Loucy (cell line): ENCODE data around the gene MICAL3.

Source experiments
- H2AFZ ChIP-seq: fragments of 200-600 bp; sonication (generic); 2 replicates; pipeline ENCODE4 v1.6.0; 2016; ENCODE audit warnings: antibody characterized with exemption, mild to moderate bottlenecking, low read length, moderate library complexity
- H3F3A ChIP-seq: fragments of 200-600 bp; 2 replicates; pipeline ENCODE4 v1.6.0; 2016; ENCODE audit warnings: antibody characterized with exemption, low read depth, mild to moderate bottlenecking
- H3K27me3 ChIP-seq: fragments of 200-600 bp; sonication (generic); 2 replicates; pipeline ENCODE4 v1.6.1; 2014; ENCODE audit warnings: low read length, mild to moderate bottlenecking; ENCODE audit not compliant: insufficient read depth, poor library complexity, severe bottlenecking
- H3K36me3 ChIP-seq: fragments of 200-600 bp; sonication (generic); 2 replicates; pipeline ENCODE4 v1.6.1; 2016; ENCODE audit warnings: low read length; ENCODE audit not compliant: insufficient read depth
- H3K4me1 ChIP-seq: fragments of 200-600 bp; sonication (generic); 2 replicates; pipeline ENCODE4 v1.5.1; 2014; ENCODE audit warnings: low read length, mild to moderate bottlenecking; ENCODE audit not compliant: insufficient read depth, poor library complexity, severe bottlenecking
- H3K4me2 ChIP-seq: fragments of 200-600 bp; sonication (generic); 2 replicates; pipeline ENCODE4 v1.6.0; 2014; ENCODE audit warnings: antibody characterized with exemption, low read length, low read depth, mild to moderate bottlenecking; ENCODE audit not compliant: poor library complexity, severe bottlenecking
- H3K4me3 ChIP-seq: fragments of 200-600 bp; sonication (generic); 2 replicates; pipeline ENCODE4 v1.5.1; 2014; ENCODE audit warnings: low read length, mild to moderate bottlenecking, mixed read lengths; ENCODE audit not compliant: poor library complexity, severe bottlenecking
- H3K79me2 ChIP-seq: fragments of 200-600 bp; sonication (generic); 2 replicates; pipeline ENCODE4 v1.6.1; 2014; ENCODE audit warnings: low read length; ENCODE audit not compliant: insufficient read depth
- H3K9ac ChIP-seq: fragments of 200-600 bp; sonication (generic); 2 replicates; pipeline ENCODE4 v1.6.0; 2014; ENCODE audit warnings: mild to moderate bottlenecking, low read depth, low read length, moderate library complexity; ENCODE audit not compliant: poor library complexity, severe bottlenecking
- H3K9me2 ChIP-seq: fragments of 200-600 bp; sonication (generic); replicated peaks from 2 replicates; pipeline ENCODE4 v1.6.1; 2016; ENCODE audit warnings: low read depth, low read length, mixed read lengths
- H3K9me3 ChIP-seq: fragments of 200-600 bp; sonication (generic); 2 replicates; pipeline ENCODE4 v1.6.1; 2014; ENCODE audit warnings: mild to moderate bottlenecking, antibody characterized with exemption, low read length, low read depth; ENCODE audit not compliant: insufficient read depth
- H4K20me1 ChIP-seq: fragments of 200-600 bp; sonication (generic); 2 replicates; pipeline ENCODE4 v1.6.0; 2014; ENCODE audit warnings: antibody characterized with exemption, low read length, mild to moderate bottlenecking; ENCODE audit not compliant: insufficient read depth, poor library complexity, severe bottlenecking
- EZH2phosphoT487 ChIP-seq: fragments of 200-600 bp; IDR thresholded peaks from 2 replicates; pipeline ENCODE4 v1.6.1; 2018; ENCODE audit warnings: antibody characterized with exemption, mild to moderate bottlenecking, moderate library complexity, borderline replicate concordance
- TF ChIP-seq, protein P1 (sequence below): fragments of 200-600 bp; sonication (generic); conservative IDR thresholded peaks from 2 replicates; pipeline ENCODE4 v1.5.1; 2014; ENCODE audit warnings: mild to moderate bottlenecking, antibody characterized with exemption, low read length

The MICAL3 gene

DNA sequence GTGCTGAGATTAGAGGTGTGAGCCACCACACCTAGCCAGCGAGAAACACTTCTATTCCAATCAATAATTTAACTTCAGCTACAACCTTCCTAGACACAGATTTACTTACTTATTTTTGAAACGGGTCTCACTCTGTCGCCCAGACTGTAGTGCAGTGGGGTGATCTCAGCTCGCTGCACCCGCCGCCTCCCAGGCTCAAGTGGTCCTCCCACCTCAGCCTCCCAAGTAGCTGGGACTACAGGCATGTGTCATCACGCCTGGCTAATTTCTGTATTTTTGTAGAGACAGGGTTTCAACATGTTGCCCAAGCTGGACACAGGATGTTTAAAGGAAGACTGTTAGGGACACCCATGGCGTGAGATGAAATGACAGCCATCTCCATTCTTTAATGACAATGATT lies 61.3 kb downstream of the MICAL3 start:
- no peaks in the 10 kb centered on the region for H3F3A ChIP-seq
- no peaks in the 10 kb centered on the region for H3K9me3 ChIP-seq
- no peaks in the 10 kb centered on the region for H3K9me2 ChIP-seq
- H4K20me1 ChIP-seq: peaks cover 6% of the 10 kb centered on the region
- peaks cover 16% of the 10 kb centered on the region for H3K4me1 ChIP-seq
- no peak overlapping the region for H3K4me2 ChIP-seq
- H2AFZ ChIP-seq: no peak overlapping the region
- no peaks in the 10 kb centered on the region for H3K27me3 ChIP-seq
- peaks cover 4% of the 10 kb centered on the region; the same call in 1 of the 2 replicates for H3K36me3 ChIP-seq
- H3K4me3 ChIP-seq: no peak overlapping the region
- H3K79me2 ChIP-seq: peaks cover 87% of the 10 kb centered on the region
- no peak overlapping the region for H3K9ac ChIP-seq
- no peak for TF ChIP-seq EZH2phosphoT487
- TF ChIP-seq, protein P1, sequence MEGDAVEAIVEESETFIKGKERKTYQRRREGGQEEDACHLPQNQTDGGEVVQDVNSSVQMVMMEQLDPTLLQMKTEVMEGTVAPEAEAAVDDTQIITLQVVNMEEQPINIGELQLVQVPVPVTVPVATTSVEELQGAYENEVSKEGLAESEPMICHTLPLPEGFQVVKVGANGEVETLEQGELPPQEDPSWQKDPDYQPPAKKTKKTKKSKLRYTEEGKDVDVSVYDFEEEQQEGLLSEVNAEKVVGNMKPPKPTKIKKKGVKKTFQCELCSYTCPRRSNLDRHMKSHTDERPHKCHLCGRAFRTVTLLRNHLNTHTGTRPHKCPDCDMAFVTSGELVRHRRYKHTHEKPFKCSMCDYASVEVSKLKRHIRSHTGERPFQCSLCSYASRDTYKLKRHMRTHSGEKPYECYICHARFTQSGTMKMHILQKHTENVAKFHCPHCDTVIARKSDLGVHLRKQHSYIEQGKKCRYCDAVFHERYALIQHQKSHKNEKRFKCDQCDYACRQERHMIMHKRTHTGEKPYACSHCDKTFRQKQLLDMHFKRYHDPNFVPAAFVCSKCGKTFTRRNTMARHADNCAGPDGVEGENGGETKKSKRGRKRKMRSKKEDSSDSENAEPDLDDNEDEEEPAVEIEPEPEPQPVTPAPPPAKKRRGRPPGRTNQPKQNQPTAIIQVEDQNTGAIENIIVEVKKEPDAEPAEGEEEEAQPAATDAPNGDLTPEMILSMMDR: no peak

DNA sequence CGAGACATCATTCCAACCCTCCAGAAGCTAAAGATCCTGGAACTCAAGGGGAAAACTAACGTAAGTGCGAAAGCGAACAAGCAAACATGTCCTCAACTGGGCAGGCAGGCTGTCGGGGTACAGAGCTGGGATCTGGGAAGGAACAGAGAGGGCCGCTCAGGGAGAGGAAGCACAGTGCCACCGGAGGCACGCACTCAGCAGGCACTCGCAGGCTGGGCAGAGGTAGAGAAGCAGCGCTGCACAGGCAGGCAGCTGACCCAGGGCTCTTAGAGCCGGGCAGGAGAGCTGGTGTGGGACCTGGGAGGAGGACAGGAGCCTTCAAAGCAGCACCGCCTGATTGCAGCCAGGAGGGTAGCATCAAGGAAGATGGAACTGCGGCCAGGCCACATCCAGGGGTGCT lies 62.2 kb downstream of the MICAL3 start:
- Histone ChIP-seq H2AFZ (no peak overlapping the region), H3F3A (no peaks in the 10 kb centered on the region), H3K4me3 (no peak overlapping the region), H3K9me3 (no peaks in the 10 kb centered on the region), H4K20me1 (peaks cover 6% of the 10 kb centered on the region), H3K36me3 (peaks cover 4% of the 10 kb centered on the region; the same call in 1 of the 2 replicates), H3K79me2 (peaks cover 88% of the 10 kb centered on the region), H3K4me2 (no peak overlapping the region), H3K9ac (no peak overlapping the region), H3K4me1 (peaks cover 16% of the 10 kb centered on the region), H3K27me3 (no peaks in the 10 kb centered on the region), H3K9me2 (no peaks in the 10 kb centered on the region)
- TF ChIP-seq, protein P1: no peak
- TF ChIP-seq EZH2phosphoT487: no peak

DNA sequence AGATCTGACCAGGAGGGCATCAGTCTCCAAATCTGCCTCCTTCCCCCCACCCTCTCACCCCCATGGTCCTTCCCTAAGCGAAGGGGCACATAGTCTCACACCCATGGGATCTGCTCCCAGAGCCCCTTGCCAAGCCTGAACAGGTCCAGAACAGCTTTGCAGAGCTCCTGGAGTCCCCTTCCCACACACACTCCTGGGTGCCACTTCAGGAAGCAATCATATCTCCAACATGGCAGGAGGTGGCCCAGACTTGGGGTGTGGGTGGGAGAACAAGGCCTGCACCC lies 63.0 kb downstream of the MICAL3 start:
- Histone ChIP-seq H4K20me1 (peaks cover 6% of the 10 kb centered on the region), H3K36me3 (peaks cover 4% of the 10 kb centered on the region; the same call in 1 of the 2 replicates), H3K4me3 (no peak overlapping the region), H2AFZ (no peak overlapping the region), H3K27me3 (no peaks in the 10 kb centered on the region), H3K4me2 (no peak overlapping the region), H3K9me3 (no peaks in the 10 kb centered on the region), H3K9ac (no peak overlapping the region), H3K4me1 (peaks cover 12% of the 10 kb centered on the region), H3K79me2 (peaks cover 86% of the 10 kb centered on the region), H3F3A (no peaks in the 10 kb centered on the region), H3K9me2 (no peaks in the 10 kb centered on the region)
- TF ChIP-seq, protein P1: no peak
- no peak for TF ChIP-seq EZH2phosphoT487
